GM13976 (cell line): ENCODE results near the gene RIPK3.

Source experiments
- DNase-seq: peaks from one replicate; pipeline ENCODE4 v3.0.0; 2012; ENCODE audit warnings: low spot score
- in situ Hi-C: fragments of 300-500 bp; cut with MboI; formaldehyde crosslinking; loops from one replicate; pipeline ENCODE4 v1.12.0; 2022; ENCODE audit warnings: low sequenced_read_pairs, mixed read lengths, inconsistent platforms; ENCODE audit not compliant: unreplicated experiment
- TF ChIP-seq, protein P1 (sequence below): IDR thresholded peaks from 2 replicates; pipeline ENCODE4 v1.5.1; 2012; ENCODE audit warnings: borderline replicate concordance, mild to moderate bottlenecking; ENCODE audit not compliant: insufficient read depth; ENCODE audit errors: extremely low read depth, missing control alignments, control extremely low read depth

The RIPK3 gene

GRCh38 chr14:24317141-24317928 lies 22.5 kb downstream of the RIPK3 start:
- no peak for DNase-seq
- in situ Hi-C loops: no loop called here
- TF ChIP-seq, protein P1, sequence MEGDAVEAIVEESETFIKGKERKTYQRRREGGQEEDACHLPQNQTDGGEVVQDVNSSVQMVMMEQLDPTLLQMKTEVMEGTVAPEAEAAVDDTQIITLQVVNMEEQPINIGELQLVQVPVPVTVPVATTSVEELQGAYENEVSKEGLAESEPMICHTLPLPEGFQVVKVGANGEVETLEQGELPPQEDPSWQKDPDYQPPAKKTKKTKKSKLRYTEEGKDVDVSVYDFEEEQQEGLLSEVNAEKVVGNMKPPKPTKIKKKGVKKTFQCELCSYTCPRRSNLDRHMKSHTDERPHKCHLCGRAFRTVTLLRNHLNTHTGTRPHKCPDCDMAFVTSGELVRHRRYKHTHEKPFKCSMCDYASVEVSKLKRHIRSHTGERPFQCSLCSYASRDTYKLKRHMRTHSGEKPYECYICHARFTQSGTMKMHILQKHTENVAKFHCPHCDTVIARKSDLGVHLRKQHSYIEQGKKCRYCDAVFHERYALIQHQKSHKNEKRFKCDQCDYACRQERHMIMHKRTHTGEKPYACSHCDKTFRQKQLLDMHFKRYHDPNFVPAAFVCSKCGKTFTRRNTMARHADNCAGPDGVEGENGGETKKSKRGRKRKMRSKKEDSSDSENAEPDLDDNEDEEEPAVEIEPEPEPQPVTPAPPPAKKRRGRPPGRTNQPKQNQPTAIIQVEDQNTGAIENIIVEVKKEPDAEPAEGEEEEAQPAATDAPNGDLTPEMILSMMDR: no peak

- in situ Hi-C loops: no loop called here
- TF ChIP-seq, protein P1: no peak
- DNase-seq: no peak
Observed at GRCh38 chr14:24316597-24316950, 23.2 kb downstream of the RIPK3 start.

DNA sequence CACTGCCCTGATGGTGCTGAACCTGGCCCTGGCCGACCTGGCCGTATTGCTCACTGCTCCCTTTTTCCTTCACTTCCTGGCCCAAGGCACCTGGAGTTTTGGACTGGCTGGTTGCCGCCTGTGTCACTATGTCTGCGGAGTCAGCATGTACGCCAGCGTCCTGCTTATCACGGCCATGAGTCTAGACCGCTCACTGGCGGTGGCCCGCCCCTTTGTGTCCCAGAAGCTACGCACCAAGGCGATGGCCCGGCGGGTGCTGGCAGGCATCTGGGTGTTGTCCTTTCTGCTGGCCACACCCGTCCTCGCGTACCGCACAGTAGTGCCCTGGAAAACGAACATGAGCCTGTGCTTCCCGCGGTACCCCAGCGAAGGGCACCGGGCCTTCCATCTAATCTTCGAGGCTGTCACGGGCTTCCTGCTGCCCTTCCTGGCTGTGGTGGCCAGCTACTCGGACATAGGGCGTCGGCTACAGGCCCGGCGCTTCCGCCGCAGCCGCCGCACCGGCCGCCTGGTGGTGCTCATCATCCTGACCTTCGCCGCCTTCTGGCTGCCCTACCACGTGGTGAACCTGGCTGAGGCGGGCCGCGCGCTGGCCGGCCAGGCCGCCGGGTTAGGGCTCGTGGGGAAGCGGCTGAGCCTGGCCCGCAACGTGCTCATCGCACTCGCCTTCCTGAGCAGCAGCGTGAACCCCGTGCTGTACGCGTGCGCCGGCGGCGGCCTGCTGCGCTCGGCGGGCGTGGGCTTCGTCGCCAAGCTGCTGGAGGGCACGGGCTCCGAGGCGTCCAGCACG lies 23.8 kb downstream of the RIPK3 start:
- TF ChIP-seq, protein P1: no peak
- no peak for DNase-seq
- in situ Hi-C loops: no loop called here

GRCh38 chr14:24315243-24315806 lies 24.5 kb downstream of the RIPK3 start:
- in situ Hi-C loops: no loop called here
- no peak for DNase-seq
- TF ChIP-seq, protein P1: no peak

- DNase-seq: no peak
- TF ChIP-seq, protein P1: no peak
- in situ Hi-C loops: no loop called here
Observed at GRCh38 chr14:24314377-24315193, 25.2 kb downstream of the RIPK3 start.

DNA sequence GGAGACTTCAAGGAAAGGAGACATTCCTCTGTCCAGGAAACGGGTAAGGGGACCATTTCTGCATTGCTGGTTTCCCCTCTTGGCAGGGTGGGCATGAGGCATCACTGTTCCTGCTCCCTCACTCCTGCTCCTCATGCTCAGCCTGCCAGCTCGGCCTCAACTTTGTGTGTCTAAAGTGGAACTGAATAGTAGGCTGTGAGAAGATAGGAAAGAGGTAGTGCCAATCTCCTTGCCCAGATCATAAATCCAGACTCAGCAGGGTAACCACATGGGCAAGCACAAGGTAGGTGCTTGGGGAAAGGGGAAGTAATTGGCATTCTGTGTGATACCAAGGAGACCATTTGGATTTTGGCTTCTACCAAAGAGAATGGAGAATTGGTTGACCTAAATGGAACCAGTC lies 25.9 kb downstream of the RIPK3 start:
- no peak for DNase-seq

More for the DNA sequence above, 25.9 kb downstream of the RIPK3 start:
- in situ Hi-C loops: no loop called here
- TF ChIP-seq, protein P1: no peak
